ENCODE data around the gene B3GNT5. TPM values are rescaled to one million over a fixed set of nuclear protein-coding genes. Genes with fewer than 3 reads are reported as not detected.

B3GNT5 gene
- total and polyA plus RNA-seq, 9 of the 15 experiments (the other 6 are each of a cell fraction or from before 2014, with no cell fraction given), result 8.8 to 23.8 (median 14.4) TPM

- TF ChIP-seq E2F6 (IDR thresholded peaks at IDR 0.05; ENCODE audit: borderline replicate concordance in 1 of 2, extremely low read depth in 1 of 2, insufficient read depth in 1 of 2, insufficient read length in 1 of 2, low read depth in 1 of 2, low read length in 1 of 2, poor library complexity in 1 of 2, severe bottlenecking in 1 of 2) (peak in 1 of 2 experiments; percentile 60), THRAP3 (IDR thresholded peaks at IDR 0.05; ENCODE audit: borderline replicate concordance) (no peak), ZNF592 (IDR thresholded peaks at IDR 0.05) (peak; percentile 22; the same call in 1 of the 2 replicates), BACH1 (tag; IDR thresholded peaks at IDR 0.05) (0 out of 2 replicates have a peak, but pooled peaks have one; percentile 0), CXXC5 (CRISPR knock-in tag; IDR thresholded peaks at IDR 0.05) (peak; percentile 27; the same call in 1 of the 2 replicates), TBP (optimal IDR thresholded peaks at IDR 0.05; ENCODE audit: low read depth, low read length) (peak; percentile 13), E2F3 (CRISPR knock-in tag; IDR thresholded peaks at IDR 0.05) (0 out of 2 replicates have a peak, but pooled peaks have one; percentile 11), RBFOX2 (IDR thresholded peaks at IDR 0.05; ENCODE audit: low read depth, low read length) (peak; percentile 48), GABPB1 (CRISPR knock-in tag; IDR thresholded peaks at IDR 0.05) (0 out of 2 replicates have a peak, but pooled peaks have one; percentile 45), RCOR1 (IDR thresholded peaks at IDR 0.05; ENCODE audit: borderline replicate concordance in 1 of 2, low read depth in 2 of 2, low read length in 2 of 2) (0 out of 4 replicates have a peak, but pooled peaks of 1 of the 2 experiments have one; percentile 3), SPI1 (IDR thresholded peaks at IDR 0.05; ENCODE audit: borderline replicate concordance, low read depth, low read length) (peak; percentile 53; the same call in 1 of the 2 replicates), PTRF (tag; IDR thresholded peaks at IDR 0.05) (no peak), MAZ (CRISPR knock-in tag; conservative IDR thresholded peaks at IDR 0.05 in 1 of 2, IDR thresholded peaks at IDR 0.05 in 1 of 2) (0 out of 4 replicates have a peak, but pooled peaks of 1 of the 2 experiments have one; percentile 0), DIDO1 (tag; IDR thresholded peaks at IDR 0.05; ENCODE audit: low read depth) (no peak), ZNF263 (CRISPR knock-in tag; IDR thresholded peaks at IDR 0.05; ENCODE audit: borderline replicate concordance) (no peak), HBP1 (CRISPR knock-in tag; IDR thresholded peaks at IDR 0.05) (no peak), RFX7 (CRISPR knock-in tag; IDR thresholded peaks at IDR 0.05) (no peak), ZBTB1 (CRISPR knock-in tag; IDR thresholded peaks at IDR 0.05; ENCODE audit: borderline replicate concordance, low read depth) (peak; percentile 73)
These were observed 1.7 kb downstream of the B3GNT5 start (continued) for GRCh38 chr3:183254487-183255347.
